Activated T-cell treated with anti-CD3 and anti-CD28 coated beads, Interleukin-2, amount 50 U/mL, for 1 hour (primary cell): ENCODE measurements around the gene FAM168B.

ENCODE experiments used
- DNase-seq: peaks from one replicate; pipeline ENCODE4 v3.0.0-alpha.2; 2020

Gene FAM168B

DNA sequence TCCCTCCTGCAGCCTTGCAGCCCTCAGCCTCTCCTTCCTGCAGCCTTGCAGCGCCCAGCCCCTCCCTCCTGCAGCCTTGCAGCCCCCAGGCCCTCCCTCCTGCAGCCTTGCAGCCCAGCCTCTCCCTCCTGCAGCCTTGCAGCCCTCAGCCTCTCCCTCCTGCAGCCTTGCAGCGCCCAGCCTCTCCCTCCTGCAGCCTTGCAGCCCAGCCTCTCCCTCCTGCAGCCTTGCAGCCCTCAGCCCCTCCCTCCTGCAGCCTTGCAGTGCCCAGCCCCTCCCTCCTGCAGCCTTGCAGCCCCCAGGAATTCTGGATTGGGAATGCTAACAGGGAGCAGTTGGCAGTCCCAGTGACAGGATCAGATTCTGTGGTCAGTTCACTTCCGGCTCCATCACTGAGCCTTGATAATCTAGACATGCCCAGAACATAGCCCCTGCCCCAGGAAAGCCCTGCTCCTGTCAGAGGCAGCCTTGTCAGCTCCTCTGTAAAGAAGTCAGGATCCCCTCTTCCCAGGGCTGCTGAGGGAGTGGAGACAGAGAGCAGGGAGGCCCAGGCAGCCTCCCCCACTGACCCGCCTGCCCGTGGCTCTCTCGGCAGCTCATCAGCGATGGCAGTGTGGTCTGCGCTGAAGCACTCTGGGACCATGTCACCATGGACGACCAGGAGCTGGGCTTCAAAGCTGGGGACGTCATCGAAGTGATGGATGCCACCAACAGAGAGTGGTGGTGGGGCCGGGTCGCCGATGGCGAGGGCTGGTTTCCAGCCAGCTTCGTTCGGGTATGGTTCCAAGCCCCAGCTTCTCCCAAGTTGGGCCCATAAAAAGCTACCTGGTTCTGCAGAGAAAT lies 54.8 kb downstream of the FAM168B start:
- no peak for DNase-seq

- no peak for DNase-seq
These were observed 55.6 kb downstream of the FAM168B start for GRCh38 chr2:131037398-131038257.

- no peak for DNase-seq
These were observed 56.4 kb downstream of the FAM168B start for GRCh38 chr2:131036696-131037397.

DNA sequence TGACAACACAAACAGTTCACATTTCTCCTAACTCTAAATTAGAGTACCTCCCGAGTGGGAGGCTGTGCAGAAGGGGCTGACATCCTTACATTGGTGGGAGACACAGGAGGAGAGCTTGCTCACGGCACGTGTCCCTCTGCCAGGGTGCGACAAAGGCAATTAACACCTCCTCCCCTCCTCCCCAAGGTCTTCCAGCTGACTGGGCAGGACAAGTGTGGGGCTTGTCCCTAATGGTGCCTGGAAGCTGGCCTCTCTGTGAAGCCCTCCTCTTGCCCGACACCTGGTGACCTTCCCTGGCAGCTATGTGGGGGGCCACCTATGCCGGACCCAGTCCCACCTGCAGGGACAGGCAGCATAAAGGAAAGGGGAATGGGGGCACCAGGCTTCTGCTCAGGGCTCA lies 57.0 kb downstream of the FAM168B start:
- DNase-seq, result no peak

DNA sequence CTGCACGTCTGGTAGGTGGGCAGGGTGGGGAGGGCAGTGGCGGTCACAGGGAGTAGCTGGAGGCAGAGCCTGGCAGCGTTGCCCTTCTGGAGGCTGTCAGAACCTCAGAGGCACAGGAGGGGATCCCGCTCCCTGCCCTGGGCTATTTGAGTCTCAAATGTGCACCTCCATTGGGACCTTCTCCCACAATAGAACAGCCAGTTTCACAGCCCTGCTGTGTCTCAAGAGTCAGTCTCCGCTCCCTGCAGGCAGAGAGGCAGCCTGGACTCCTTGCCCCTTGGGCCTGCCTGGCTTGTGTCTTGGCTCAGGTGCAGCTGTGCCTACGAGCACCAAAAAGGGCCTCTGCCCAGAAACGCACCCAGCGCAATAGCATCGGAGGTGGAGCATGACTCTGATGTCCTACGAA lies 57.4 kb downstream of the FAM168B start:
- no peak for DNase-seq

DNA sequence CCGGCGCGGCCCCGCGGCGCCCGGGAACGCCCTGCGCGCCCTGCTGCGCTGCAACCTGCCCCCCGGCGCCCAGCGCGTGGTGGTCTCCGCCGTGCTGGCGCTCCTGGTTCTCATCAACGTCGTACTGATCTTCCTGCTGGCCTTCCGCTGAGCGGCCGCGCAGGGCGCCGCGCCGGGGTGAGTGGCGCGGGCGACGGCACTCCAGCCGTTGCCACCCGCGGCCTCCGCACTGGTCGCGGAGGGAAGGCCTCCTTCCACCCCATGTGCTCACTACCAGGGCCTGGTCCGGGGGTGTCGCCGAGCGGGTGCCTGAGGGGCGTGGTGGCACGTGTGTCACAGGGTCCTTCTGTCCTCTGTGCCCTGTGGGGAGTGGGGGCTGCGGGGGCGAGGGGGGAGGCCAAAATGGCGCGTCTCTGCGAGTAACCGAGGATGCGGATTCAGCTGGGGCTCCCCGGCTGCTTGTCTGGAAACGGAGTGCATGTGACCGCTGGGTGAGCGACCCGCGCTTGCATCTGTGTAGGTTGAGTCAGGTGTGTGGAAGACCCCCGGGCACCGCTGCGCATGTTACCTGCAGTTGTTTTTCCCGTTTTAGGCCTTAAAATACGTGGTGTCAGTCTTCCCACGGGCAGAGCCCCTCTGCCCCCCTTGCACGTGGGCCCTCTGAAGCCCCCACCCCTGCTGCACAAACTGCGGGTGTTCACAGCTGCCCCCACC lies 58.0 kb downstream of the FAM168B start:
- DNase-seq, result no peak

- DNase-seq, result no peak
These were observed 58.9 kb downstream of the FAM168B start for GRCh38 chr2:131034122-131035051.

DNA sequence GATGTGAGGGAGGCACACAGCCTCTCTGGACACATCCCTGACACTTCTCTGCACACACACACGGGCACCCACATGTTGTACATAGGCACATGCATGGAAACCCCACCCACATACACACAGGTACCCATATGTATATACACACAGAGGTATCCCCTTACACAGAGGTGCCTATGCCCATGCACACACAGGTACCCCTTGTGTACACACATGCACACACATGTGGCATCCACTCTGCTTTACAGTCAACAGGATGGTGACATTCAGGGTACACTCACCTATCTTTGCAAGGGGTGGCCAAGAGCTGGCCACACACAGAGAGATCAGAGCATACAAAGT lies 59.5 kb downstream of the FAM168B start:
- no peak for DNase-seq

GRCh38 chr2:131032393-131032836 lies 60.8 kb downstream of the FAM168B start:
- DNase-seq, result no peak

- no peak for DNase-seq
These were observed 61.4 kb downstream of the FAM168B start for GRCh38 chr2:131031875-131032274.

DNA sequence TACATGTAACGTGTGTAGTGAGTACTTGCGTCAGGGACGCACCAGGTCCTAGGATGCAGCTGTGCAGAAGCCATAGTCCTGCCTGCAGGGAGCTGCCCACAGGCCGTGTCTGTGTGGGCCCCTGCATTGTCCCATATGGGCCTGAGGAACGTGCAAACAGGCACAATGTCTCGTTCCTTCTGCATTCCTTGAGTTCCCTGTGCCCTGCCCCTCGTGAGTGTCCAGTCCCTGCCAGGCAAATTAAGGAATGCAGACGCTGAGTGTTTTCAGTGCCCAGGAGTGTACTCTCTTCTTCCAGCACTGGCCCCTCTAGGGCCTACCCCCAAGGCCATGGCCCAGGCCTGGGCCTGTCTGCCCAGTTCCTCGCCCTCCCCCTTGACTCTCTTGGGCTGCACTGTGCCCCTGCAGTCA lies 61.8 kb downstream of the FAM168B start:
- no peak for DNase-seq

DNA sequence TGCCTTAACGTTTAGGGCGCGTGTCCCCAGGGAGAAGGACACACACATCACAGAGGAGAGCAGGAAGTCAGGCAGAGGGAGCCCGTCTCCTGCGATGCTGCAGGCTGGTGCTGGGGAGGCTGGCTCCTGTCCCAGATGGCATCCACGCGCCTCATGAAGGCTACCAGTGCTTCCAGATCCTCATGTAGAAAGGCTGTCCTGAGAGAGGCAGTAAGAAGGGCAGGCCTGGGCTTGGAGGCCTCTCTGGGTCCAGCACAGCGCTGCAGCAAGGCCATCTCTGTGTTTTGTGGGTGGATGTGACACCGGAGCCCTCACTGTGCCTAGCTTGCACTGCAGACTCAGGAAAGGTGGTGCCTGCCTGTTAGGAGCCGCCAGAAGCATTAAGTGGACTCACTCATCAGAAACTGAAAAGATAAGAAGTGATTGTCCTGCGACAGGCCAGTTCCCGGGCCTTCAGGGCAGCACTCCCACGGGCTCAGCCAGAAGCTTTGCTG lies 62.7 kb downstream of the FAM168B start:
- no peak for DNase-seq

- no peak for DNase-seq
These were observed 63.4 kb downstream of the FAM168B start for GRCh38 chr2:131029812-131030211.

GRCh38 chr2:131027566-131028528 lies 65.4 kb downstream of the FAM168B start:
- no peak for DNase-seq

DNA sequence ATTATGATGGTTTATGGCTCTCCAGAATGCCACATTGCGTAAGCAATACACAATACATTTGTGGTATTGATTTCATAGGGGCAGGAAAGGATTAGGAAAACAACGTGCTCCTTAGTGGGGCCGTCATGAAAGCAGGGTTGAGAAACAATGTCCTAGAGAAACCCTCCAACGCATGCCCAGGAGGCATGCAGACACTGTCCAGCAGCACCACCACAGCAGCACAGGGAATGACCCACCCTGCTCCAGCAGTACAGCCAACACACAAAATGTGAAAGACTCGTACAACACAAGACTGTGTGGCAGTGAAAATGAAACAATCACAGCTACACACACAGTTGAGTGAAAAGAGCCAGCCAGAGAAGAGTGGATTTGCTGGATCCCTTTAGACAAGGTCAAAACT lies 66.3 kb downstream of the FAM168B start:
- DNase-seq, result no peak

DNA sequence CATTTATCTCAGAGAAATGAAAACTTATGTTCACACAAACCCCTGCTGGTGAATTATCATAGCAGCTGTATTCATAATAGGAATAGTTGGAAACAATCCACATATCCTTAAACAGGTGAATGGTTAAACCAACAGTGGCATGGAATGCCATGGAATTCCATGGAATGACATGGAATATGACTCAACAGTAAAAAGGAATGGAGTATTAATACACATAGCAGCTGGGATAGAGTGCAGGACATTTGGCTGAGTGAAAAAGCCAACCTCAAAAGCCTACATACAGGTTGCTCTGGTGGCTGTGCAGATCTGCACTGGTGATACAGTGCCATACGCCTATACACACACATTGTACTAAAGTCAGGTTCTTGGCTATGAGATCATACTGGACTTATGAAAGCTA lies 69.5 kb downstream of the FAM168B start:
- DNase-seq, result no peak

DNA sequence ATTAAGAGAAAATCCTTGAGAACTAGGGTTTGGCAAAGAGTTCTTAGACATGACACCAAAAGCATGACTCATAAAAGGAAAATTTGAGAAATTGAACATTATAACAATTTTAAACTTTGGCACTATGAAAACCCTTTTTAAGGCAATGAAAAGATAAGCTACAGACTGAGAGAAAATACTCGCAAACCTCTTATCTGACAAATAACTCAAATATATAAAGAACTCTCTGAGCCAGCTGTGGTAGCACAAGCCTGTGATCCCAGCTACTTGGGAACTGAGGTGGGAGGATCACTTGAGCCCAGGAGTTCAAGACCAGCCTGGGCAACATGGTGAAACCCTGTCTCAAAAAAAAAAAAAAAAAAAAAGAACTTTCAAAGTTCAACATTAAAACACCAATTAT lies 70.5 kb downstream of the FAM168B start:
- DNase-seq, result no peak

DNA sequence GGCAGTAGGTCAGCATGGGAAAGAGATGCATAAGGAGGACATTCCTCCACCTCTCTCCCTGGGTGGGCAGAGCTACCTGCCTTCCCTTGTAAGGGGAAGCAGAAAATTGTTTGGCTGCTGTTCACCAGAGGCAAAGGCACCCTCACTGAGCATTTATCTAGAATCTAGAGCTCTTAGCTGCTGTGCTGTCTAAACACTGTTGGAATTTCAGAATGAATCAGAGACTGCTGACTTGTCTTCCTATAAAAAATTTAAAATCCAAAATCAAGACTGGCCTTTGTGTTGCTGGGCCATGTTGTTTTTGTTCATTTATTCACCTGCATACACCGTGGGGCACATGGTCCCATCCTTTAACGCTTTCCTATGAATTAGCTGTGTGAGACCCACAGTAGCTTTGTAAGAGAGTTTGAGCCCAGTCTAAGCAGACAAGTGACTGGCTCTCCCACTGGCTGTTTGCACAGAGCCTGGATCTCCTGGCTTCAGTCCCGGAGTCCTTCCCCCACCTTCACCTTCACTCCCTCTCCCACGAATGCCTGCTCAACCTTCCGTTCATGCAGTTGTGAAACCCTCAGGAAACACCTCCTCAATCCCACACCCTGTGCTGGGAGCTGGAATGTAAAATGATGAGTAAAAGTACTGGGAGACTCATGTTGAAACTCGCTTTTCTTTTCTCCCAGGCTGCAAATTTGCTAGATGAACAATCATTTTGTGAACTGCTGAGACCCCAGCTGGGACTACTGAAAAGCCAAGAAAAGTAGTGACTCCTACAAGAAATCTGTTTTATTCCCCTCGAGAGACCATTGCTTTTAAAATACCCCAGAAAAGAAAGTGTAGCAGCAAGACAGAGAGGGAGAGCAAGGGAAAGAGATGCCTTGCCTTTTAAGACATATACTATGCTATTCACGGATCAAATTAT lies 76.2 kb downstream of the FAM168B start:
- DNase-seq, result no peak

DNA sequence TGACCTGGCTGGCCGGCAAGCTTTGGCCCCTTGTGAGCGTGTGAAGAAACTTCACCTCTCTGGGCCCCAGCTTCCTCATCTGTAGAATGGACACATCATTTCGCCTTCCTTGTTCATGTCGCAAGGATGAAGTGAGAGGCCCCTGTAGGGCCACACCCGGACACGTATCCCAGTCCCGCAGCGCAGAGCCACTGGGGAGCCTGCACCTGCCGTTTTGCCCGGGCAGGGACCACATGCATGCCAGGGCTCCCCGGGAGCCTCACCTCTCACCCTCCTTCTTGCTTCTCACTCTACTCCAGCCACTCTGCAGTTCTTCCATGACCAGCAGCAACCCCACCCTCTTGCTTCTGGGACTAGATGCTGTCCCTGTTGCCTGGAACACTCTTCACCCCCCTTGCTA lies 77.5 kb downstream of the FAM168B start:
- DNase-seq, result no peak
